A549 (cell line): ENCODE measurements around the gene HOMER2. TPM values are rescaled to one million over a fixed set of nuclear protein-coding genes. Genes with fewer than 3 reads are reported as not detected.

Experiments used
- ATAC-seq, 2 experiments: fragments of 200-7000 bp in 1 of 2; fragments of >200 bp in 1 of 2; cut with Nextera tagmentation in 1 of 2; cut with Tn5 transposase in 1 of 2; 3 replicates each; pipeline versions ENCODE4 v1.8.0 to v1.9.1; 2018 to 2020; ENCODE audit warnings: mild to moderate bottlenecking in 1 of 2, moderate library complexity in 1 of 2
- CTCF ChIA-PET: fragments of 300-600 bp; sonication (Branson Sonifier 250); formaldehyde crosslinking; extraction: SDS; loops from one replicate; lab custom pipeline; 2021; ENCODE audit warnings: antibody characterized with exemption, inconsistent platforms; lab: Yijun Ruan, JAX
- POLR2A ChIA-PET: fragments of 350-600 bp; formaldehyde crosslinking; extraction: SDS; loops from one replicate; lab custom pipeline; 2021; ENCODE audit warnings: antibody characterized with exemption, inconsistent platforms; lab: Yijun Ruan, JAX
- DNase-seq, 2 experiments: peaks; one replicate each; pipeline versions ENCODE4 v3.0.0 to v3.0.0-alpha.2; 2011 to 2016; ENCODE audit warnings: low read depth in 1 of 2, low spot score in 1 of 2
- FAIRE-seq: peaks from 2 replicates; lab custom pipeline; 2011; peaks lifted over from hg19 to GRCh38; lab: Jason Lieb, UNC
- H3K27ac ChIP-seq, 2 experiments: fragments of >200 bp; sonication (Bioruptor Twin); formaldehyde crosslinking; 3 replicates each; pipeline ENCODE4 v1.5.1; 2016 to 2017
- H3K4me1 ChIP-seq: fragments of >200 bp; sonication (Bioruptor Twin); formaldehyde crosslinking; 3 replicates; pipeline ENCODE4 v1.6.1; 2016
- H3K4me2 ChIP-seq: fragments of >200 bp; sonication (Bioruptor Twin); formaldehyde crosslinking; 3 replicates; pipeline ENCODE4 v1.6.1; 2016
- H3K4me3 ChIP-seq: fragments of >200 bp; sonication (Bioruptor Twin); formaldehyde crosslinking; 3 replicates; pipeline ENCODE4 v1.5.1; 2016
- H3K9me3 ChIP-seq: fragments of >200 bp; sonication (Bioruptor Twin); formaldehyde crosslinking; 3 replicates; pipeline ENCODE4 v1.6.1; 2016
- BCL3 ChIP-seq: fragments of >200 bp; sonication (Bioruptor Twin); formaldehyde crosslinking; IDR thresholded peaks from 3 replicates; pipeline ENCODE4 v1.6.1; 2016
- CBX2 ChIP-seq: fragments of 200-600 bp; sonication (generic); IDR thresholded peaks from 2 replicates; pipeline ENCODE4 v1.6.1; 2016; ENCODE audit warnings: low read depth, mild to moderate bottlenecking, borderline replicate concordance
- CEBPB ChIP-seq, 2 experiments: fragments of >200 bp in 1 of 2; sonication (Bioruptor Twin) in 1 of 2; formaldehyde crosslinking in 1 of 2; IDR thresholded peaks; 2 replicates each; pipeline ENCODE4 v1.6.1; 2012 to 2016
- CHD4 ChIP-seq: fragments of 200-600 bp; sonication (generic); IDR thresholded peaks from 2 replicates; pipeline ENCODE4 v1.6.1; 2016; ENCODE audit warnings: antibody characterized with exemption, mild to moderate bottlenecking, borderline replicate concordance
- EHF ChIP-seq: fragments of 250-450 bp; sonication (Bioruptor Pico); IDR thresholded peaks from 2 replicates; pipeline ENCODE4 v1.5.0; 2020; ENCODE audit warnings: mild to moderate bottlenecking
- EHMT2 ChIP-seq: fragments of 200-600 bp; sonication (generic); IDR thresholded peaks from 2 replicates; pipeline ENCODE4 v1.6.1; 2016; ENCODE audit warnings: antibody characterized with exemption, low read depth, mild to moderate bottlenecking, moderate library complexity
- EP300 ChIP-seq, 2 experiments: fragments of >200 bp; sonication (Bioruptor Twin); formaldehyde crosslinking; IDR thresholded peaks; 2 replicates in 1 of 2; 3 replicates in 1 of 2; pipeline ENCODE4 v1.6.1; 2016 to 2017
- ESRRA ChIP-seq: fragments of 150-350 bp; IDR thresholded peaks from 2 replicates; pipeline ENCODE4 v1.6.1; 2014; ENCODE audit warnings: mild to moderate bottlenecking, low read length, borderline replicate concordance
- FOSL2 ChIP-seq, 2 experiments: fragments of 450-650 bp in 1 of 2; fragments of >200 bp in 1 of 2; sonication (Bioruptor Twin) in 1 of 2; formaldehyde crosslinking; IDR thresholded peaks; 2 replicates each; pipeline versions ENCODE4 v1.5.0 to v1.6.1; 2016 to 2020; ENCODE audit warnings: mild to moderate bottlenecking in 1 of 2, moderate library complexity in 1 of 2
- HOXA7 ChIP-seq: fragments of 250-450 bp; sonication (Bioruptor Pico); IDR thresholded peaks from 2 replicates; pipeline ENCODE4 v1.5.0; 2020; ENCODE audit warnings: mild to moderate bottlenecking, moderate library complexity
- HOXB13 ChIP-seq: fragments of 250-450 bp; sonication (Bioruptor Pico); IDR thresholded peaks from 2 replicates; pipeline ENCODE4 v1.5.0; 2020; ENCODE audit warnings: low read depth, mild to moderate bottlenecking, moderate library complexity
- HOXB5 ChIP-seq: fragments of 250-450 bp; sonication (Bioruptor Pico); IDR thresholded peaks from 2 replicates; pipeline ENCODE4 v1.5.0; 2020; ENCODE audit warnings: mild to moderate bottlenecking, moderate library complexity
- JUN ChIP-seq, 2 experiments: fragments of >200 bp; sonication (Bioruptor Twin); formaldehyde crosslinking; IDR thresholded peaks; 2 replicates in 1 of 2; 3 replicates in 1 of 2; pipeline ENCODE4 v1.6.1; 2016 to 2017
- MAFK ChIP-seq: fragments of 450-650 bp; IDR thresholded peaks from 2 replicates; pipeline ENCODE4 v1.6.1; 2014; ENCODE audit not compliant: partially characterized antibody
- MAZ ChIP-seq: fragments of 150-350 bp; IDR thresholded peaks from 2 replicates; pipeline ENCODE4 v1.6.1; 2014; ENCODE audit warnings: antibody characterized with exemption, low read depth, low read length, borderline replicate concordance
- MYC ChIP-seq: IDR thresholded peaks from 2 replicates; pipeline ENCODE4 v1.6.1; 2012; ENCODE audit warnings: mild to moderate bottlenecking, inconsistent platforms, low read length, improper control_type of control experiment, borderline replicate concordance
- NFE2L2 ChIP-seq: fragments of 150-350 bp; conservative IDR thresholded peaks from 2 replicates; pipeline ENCODE4 v1.6.1; 2014; ENCODE audit warnings: low read length
- NPAS2 ChIP-seq: fragments of 250-450 bp; sonication (Bioruptor Pico); IDR thresholded peaks from 2 replicates; pipeline ENCODE4 v1.8.0; 2022; ENCODE audit warnings: mild to moderate bottlenecking, moderate library complexity, borderline replicate concordance
- NR3C1 ChIP-seq: fragments of >200 bp; sonication (Bioruptor Twin); formaldehyde crosslinking; IDR thresholded peaks from 3 replicates; pipeline ENCODE4 v1.6.1; 2017
- PBX3 ChIP-seq: IDR thresholded peaks from 2 replicates; pipeline ENCODE4 v1.6.1; 2012
- POLR2A ChIP-seq: IDR thresholded peaks from 2 replicates; pipeline ENCODE4 v1.6.1; 2012; ENCODE audit warnings: mild to moderate bottlenecking, low read length
- POLR2AphosphoS2 ChIP-seq: conservative IDR thresholded peaks from 2 replicates; pipeline ENCODE4 v1.6.1; 2012; ENCODE audit warnings: low read length, improper control_type of control experiment, inconsistent platforms
- RAD21 ChIP-seq, 2 experiments: fragments of >200 bp in 1 of 2; sonication (Bioruptor Twin) in 1 of 2; formaldehyde crosslinking in 1 of 2; IDR thresholded peaks in 1 of 2; conservative IDR thresholded peaks in 1 of 2; 2 replicates in 1 of 2; 3 replicates in 1 of 2; pipeline ENCODE4 v1.6.1; 2012 to 2018; ENCODE audit warnings: inconsistent platforms in 1 of 2
- REST ChIP-seq: fragments of 200-600 bp; sonication (generic); IDR thresholded peaks from 2 replicates; pipeline ENCODE4 v1.6.1; 2016; ENCODE audit warnings: antibody characterized with exemption, mild to moderate bottlenecking, moderate library complexity
- RFX5 ChIP-seq: fragments of 450-650 bp; IDR thresholded peaks from 2 replicates; pipeline ENCODE4 v1.7.1; 2014; ENCODE audit warnings: antibody characterized with exemption, mild to moderate bottlenecking, moderate library complexity
- RNF2 ChIP-seq: fragments of 200-600 bp; sonication (generic); IDR thresholded peaks from 2 replicates; pipeline ENCODE4 v1.6.1; 2016; ENCODE audit warnings: low read depth, mild to moderate bottlenecking, antibody characterized with exemption, moderate library complexity, borderline replicate concordance
- SREBF2 ChIP-seq: fragments of 450-650 bp; IDR thresholded peaks from 2 replicates; pipeline ENCODE4 v1.6.1; 2014; ENCODE audit warnings: mild to moderate bottlenecking, moderate library complexity
- TFCP2L1 ChIP-seq: fragments of 250-450 bp; sonication (Bioruptor Pico); IDR thresholded peaks from 2 replicates; pipeline ENCODE4 v1.5.0; 2021; ENCODE audit warnings: mild to moderate bottlenecking
- TP53 ChIP-seq: fragments of 250-450 bp; sonication (Bioruptor Pico); IDR thresholded peaks from 2 replicates; pipeline ENCODE4 v1.5.0; 2021; ENCODE audit warnings: mild to moderate bottlenecking, moderate library complexity
- ZC3H11A ChIP-seq: fragments of 450-650 bp; IDR thresholded peaks from 2 replicates; pipeline ENCODE4 v1.6.1; 2014; ENCODE audit warnings: antibody characterized with exemption, mild to moderate bottlenecking
- ZFP36 ChIP-seq: fragments of 450-650 bp; IDR thresholded peaks from 2 replicates; pipeline ENCODE4 v1.6.1; 2014; ENCODE audit warnings: borderline replicate concordance; ENCODE audit not compliant: partially characterized antibody
- ZSCAN20 ChIP-seq: fragments of 250-450 bp; sonication (Bioruptor Pico); IDR thresholded peaks from 2 replicates; pipeline ENCODE4 v1.8.0; 2022; ENCODE audit warnings: mild to moderate bottlenecking, moderate library complexity
- WGBS: methylation state at CpG from one replicate; pipeline ENCODE4 v1.1.6; 2017; ENCODE audit errors: missing lambda C conversion rate; 5-methylcytosine and 5-hydroxymethylcytosine counted together
- polyA plus RNA-seq, 4 experiments: library from polyadenylated mRNA; depleted of rRNA in 3 of 4; stranded (reverse); fragments of >200 nt; fragmentation: RNase III in 1 of 4; extraction: RNeasy Plus Mini Kit Qiagen cat#74134 plus additional on column Dnase treatment in 1 of 4; gene quantifications; 2 replicates in 3 of 4; 3 replicates in 1 of 4; pipeline ENCODE4 v1.2.3, GENCODE V29; 2011 to 2017

Gene HOMER2
- polyA plus RNA-seq, 2 of the 4 experiments (the other 2 are of a cell fraction): 9.4 to 15.4 TPM

DNA sequence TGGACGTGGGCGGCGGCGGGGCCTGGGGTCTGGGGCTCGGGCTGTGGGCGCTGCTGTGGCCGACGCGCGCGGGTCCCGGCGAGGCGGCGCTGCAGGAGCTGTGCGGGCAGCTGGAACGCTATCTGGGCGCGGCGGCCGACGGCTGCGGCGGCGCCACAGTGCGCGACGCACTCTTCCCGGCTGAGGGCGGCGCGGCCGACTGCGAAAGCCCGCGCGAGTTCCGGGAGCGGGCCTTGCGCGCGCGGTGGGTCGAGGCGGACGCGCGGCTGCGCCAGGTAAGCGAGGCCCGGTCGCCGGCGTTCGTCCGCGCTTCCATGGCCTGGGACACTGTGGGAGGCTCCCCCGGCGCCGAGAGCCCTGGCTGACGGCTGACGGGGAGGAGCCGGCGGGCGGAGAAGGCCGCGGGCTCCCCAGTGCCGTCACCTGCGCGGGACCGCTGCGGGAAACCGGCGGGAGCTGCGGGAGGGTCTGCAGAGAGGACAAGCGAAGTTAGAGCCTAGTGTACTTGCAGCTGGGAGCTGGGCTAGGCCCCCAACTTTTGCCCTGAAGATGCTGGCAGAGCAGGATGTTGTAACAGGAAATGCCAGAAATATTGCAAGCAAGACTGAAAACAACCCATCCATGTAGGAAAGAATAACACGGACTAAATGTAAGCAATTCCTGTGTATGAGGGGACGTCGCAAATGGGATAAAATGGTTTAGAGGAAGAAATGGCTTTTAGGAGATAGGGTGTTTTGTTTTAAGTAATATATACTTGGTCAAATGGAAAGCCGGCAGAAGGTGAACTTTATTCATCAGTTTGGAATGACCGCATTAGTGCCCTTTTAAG, 142.2 kb downstream of the HOMER2 start (continued):
- TF ChIP-seq MAFK (peak; percentile 28), ESRRA (no peak), HOXB5 (CRISPR knock-in tag) (0 out of 2 replicates have a peak, but pooled peaks have one; percentile 24), JUN (IDR thresholded peaks at IDR 0.05) (peak; percentile 15 to 48; a peak in 1 of 5 replicates), EHMT2 (no peak)

DNA sequence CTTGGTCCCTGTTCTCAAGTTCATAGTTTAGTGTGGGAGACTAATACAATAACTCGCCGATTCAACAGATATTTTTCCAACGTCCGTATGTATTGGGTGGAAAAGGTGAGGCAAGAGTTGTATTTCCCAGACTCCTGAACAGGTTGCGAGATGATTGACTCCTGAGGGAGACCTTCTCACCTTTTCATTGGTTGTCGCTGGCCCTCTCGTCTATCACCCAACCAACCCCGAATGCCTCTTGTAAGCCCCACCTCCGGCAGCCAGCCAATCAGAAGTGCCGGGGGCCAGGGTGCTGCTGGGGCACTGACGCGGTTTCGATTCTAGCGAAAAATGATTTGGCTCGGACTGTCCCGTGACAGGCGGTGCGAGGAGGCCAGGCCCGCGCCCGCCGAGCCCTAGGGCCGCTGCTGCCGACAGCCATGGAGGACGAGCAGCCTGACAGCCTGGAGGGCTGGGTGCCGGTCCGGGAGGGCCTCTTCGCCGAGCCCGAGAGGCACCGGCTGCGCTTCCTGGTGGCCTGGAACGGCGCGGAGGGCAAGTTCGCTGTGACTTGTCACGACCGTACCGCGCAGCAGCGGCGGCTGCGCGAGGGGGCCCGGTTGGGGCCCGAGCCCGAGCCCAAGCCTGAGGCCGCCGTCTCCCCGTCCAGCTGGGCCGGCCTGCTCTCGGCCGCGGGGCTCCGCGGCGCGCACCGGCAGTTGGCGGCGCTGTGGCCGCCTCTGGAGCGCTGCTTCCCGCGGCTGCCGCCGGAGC, 143.0 kb downstream of the HOMER2 start, which contains the start of gene WHAMM:
TSS of gene WHAMM (plus strand) at position 321 of the 753 bp plus-strand sequence. CDS start at position 420, 99 bp downstream.
- under 1% methylated on average over 48 of the region's 67 CpGs for WGBS
- H3K4me1 ChIP-seq: peaks cover 17% of the 10 kb centered on the region
- H3K9me3 ChIP-seq: no peaks in the 10 kb centered on the region
- peak within 1 kb of the TSS; percentile 80 to 96 for H3K27ac ChIP-seq
- FAIRE-seq (peak; percentile 94), ATAC-seq (peak; percentile 93 to 99), DNase-seq (peak; percentile 99)
- ChIA-PET POLR2A (interaction anchor here (1.1 to 1.7 kb wide), 4 partner anchors 22 to 269 kb away, joined by 3 to 12 read pairs (median 7); partner anchors contain the start of genes RAMAC and RPS17), CTCF (interaction anchor here (0.6 to 2.4 kb wide), 10 partner anchors 10 to 370 kb away, joined by 3 to 6 read pairs (median 3); partner anchors contain the start of gene RPS17)
- H3K4me3 ChIP-seq: peak within 1 kb of the TSS; percentile 65
- peak within 1 kb of the TSS; percentile 91 for H3K4me2 ChIP-seq
- TF ChIP-seq HOXA7 (CRISPR knock-in tag): no peak
- TF ChIP-seq BCL3: peak; percentile 81; the same call in 2 of the 3 replicates
- TF ChIP-seq ZSCAN20 (CRISPR knock-in tag): no peak
- no peak for TF ChIP-seq NR3C1
- no peak for TF ChIP-seq RAD21 (conservative IDR thresholded peaks at IDR 0.05 in 1 of 2, IDR thresholded peaks at IDR 0.05 in 1 of 2)
- TF ChIP-seq MYC: no peak
- TF ChIP-seq REST: no peak
- TF ChIP-seq EHMT2: no peak
- no peak for TF ChIP-seq NPAS2 (CRISPR knock-in tag)
- peak; percentile 79 for TF ChIP-seq JUN (IDR thresholded peaks at IDR 0.05)
- no peak for TF ChIP-seq POLR2AphosphoS2
- peak; percentile 93 for TF ChIP-seq POLR2A
- TF ChIP-seq PBX3: peak; percentile 90
- no peak for TF ChIP-seq ZC3H11A
- TF ChIP-seq RNF2: no peak
- TF ChIP-seq ESRRA: no peak
- no peak for TF ChIP-seq TFCP2L1
- no peak for TF ChIP-seq FOSL2 (IDR thresholded peaks at IDR 0.05)
- TF ChIP-seq FOSL2 (CRISPR knock-in tag; IDR thresholded peaks at IDR 0.05): no peak
- no peak for TF ChIP-seq CBX2
- no peak for TF ChIP-seq CHD4
- TF ChIP-seq ZFP36: no peak
- TF ChIP-seq RFX5: peak; percentile 85
- no peak for TF ChIP-seq HOXB13 (CRISPR knock-in tag)
- no peak for TF ChIP-seq EP300 (IDR thresholded peaks at IDR 0.05)
- TF ChIP-seq CEBPB (IDR thresholded peaks at IDR 0.05): peak; percentile 6 to 59; a peak in 3 of 4 replicates
- TF ChIP-seq NFE2L2: no peak
- TF ChIP-seq SREBF2: no peak
- no peak for TF ChIP-seq MAZ
- no peak for TF ChIP-seq EHF (CRISPR knock-in tag)
- no peak for TF ChIP-seq TP53
